ENCODE measurements around the gene SP140L.
"Not testable (repeated sequence)": the region's sequence is repeated elsewhere in the genome, so short reads cannot be mapped to it uniquely, and the experiment has no call there.

SP140L gene

GRCh38 chr2:230362030-230362691 is 35.2 kb downstream of the SP140L start:
- no peak for DNase-seq (ENCODE audit: low read depth)

- no peak for DNase-seq (ENCODE audit: low read depth)
Measured at GRCh38 chr2:230382108-230382507, 55.1 kb downstream of the SP140L start.

DNA sequence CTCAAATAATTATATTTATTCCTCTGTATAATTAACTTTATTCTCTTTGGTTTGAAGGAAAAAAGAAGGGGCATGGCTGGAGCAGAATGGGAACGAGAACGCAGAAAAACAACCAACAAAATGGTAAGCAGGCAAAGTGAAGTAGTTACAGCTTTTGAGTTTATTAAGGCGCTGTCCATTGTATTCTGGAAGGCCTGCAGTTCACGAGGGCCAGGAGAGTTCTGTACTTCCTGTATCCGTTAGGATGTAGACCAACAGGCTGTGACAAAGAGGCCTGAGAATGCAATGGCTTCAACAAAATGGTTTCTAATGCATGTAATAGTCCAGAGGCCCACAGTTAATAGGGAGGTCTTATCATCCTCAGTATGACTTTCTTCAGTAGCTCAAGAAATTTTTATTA is 56.5 kb downstream of the SP140L start:
- no peak for DNase-seq (ENCODE audit: low read depth)

- no peak for DNase-seq (ENCODE audit: low read depth)
Measured at GRCh38 chr2:230384986-230385385, 58.0 kb downstream of the SP140L start.

- DNase-seq (ENCODE audit: low read depth): no peak
Measured at GRCh38 chr2:230394301-230394700, 67.3 kb downstream of the SP140L start.

GRCh38 chr2:230398698-230399097 is 71.7 kb downstream of the SP140L start:
- DNase-seq (ENCODE audit: low read depth): not testable (repeated sequence)

GRCh38 chr2:230400041-230400440 is 73.0 kb downstream of the SP140L start:
- no peak for DNase-seq (ENCODE audit: low read depth)

DNA sequence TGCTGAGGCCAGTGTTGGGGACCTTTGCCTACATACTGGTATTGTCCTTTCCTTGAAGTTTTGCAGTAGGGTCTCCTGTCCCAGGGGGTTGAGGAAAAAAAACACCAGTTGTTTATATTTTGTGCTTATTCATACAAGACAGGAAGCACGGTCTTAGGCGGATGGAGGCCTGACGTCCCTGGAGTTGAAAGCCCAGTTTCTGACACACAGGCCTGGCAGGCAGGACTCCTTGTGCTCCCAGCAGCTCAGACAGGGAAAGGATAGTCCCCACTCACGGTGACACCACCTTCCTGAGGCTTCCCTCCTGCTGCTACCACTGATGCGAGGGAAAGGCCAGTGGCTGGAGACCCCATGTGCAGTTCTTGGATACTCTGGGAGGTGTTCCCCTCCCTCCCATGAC is 73.5 kb downstream of the SP140L start:
- DNase-seq (ENCODE audit: low read depth): no peak

DNA sequence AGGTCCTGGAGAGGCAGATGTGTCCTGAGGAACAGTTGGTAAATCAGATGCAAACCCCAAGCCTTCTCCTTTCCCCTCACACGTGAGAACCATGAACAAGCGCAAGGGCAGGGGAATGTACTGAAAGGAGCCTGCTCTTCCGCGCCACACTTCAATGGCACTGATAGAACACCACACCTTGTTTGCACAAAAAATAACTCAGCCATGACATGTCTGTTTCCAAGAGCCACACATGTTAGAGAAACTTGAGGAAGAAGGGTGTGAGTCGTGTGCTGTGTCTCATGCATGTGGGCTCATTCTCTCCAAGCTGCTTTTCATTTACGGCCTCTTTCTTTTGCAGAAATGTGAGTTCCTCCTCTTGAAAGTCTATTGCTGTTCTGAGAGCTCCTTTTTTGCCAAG is 74.0 kb downstream of the SP140L start:
- not testable (repeated sequence) for DNase-seq (ENCODE audit: low read depth)

DNA sequence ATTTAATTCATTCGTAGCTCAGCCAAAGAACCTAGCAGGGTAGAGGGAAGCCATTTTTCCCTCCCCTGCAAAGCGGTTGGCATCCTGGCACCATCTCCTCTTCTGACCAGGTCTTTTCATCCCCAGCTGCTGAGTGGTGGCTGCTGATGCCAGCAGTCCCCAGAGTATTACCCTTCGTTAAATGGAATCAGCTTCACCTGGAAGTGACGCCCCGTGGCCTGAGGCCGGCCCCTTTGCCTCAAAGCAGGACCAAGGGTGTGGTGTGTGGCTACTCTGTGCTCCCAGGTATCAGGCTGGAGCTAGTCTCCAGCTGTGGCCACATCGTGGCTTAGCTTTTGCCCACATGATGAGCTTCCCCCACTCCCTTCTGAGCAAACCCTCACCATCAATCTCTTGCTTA is 76.8 kb downstream of the SP140L start:
- no peak for DNase-seq (ENCODE audit: low read depth)

DNA sequence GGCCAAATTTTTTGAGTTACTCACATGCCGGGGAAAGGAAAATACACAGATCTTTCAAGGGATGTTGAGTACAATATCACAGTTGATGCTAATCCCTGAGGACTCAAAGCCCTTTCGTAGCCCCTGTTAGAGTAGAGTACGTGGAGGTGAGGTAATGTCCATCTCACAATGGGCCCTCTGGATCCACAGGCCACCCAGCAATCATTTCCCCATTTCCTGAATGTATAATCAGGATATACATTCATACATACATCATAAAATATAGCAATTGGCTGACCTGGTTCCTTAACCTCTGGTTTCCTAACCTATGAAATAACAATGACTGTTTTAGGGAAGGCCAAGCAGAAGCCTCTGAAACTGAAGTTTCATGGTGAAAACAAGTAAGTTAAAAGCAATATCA is 78.8 kb downstream of the SP140L start:
- no peak for DNase-seq (ENCODE audit: low read depth)

GRCh38 chr2:230408244-230408842 is 81.3 kb downstream of the SP140L start:
- DNase-seq (ENCODE audit: low read depth): peak; percentile 92

DNA sequence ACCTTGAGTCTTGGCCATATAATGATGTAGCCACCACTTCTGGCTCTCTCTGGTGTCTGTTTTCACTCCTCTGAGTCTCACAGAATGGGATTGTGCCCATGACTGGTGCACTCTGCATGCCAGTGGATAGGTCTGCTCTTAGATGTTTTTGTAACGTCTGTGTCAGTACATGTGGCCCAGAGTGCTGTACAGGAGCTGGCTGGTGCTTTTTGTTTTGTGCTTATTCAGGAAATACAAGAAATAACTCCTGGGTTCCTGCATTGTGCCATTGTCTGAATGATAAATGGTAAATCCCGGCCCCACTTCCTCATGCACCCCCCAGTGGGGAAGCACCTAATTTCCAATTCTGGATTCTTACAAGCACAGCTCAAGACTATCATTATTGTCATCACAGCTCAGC is 82.3 kb downstream of the SP140L start:
- DNase-seq (ENCODE audit: low read depth): not testable (repeated sequence)

GRCh38 chr2:230410263-230410662 is 83.3 kb downstream of the SP140L start:
- no peak for DNase-seq (ENCODE audit: low read depth)

DNA sequence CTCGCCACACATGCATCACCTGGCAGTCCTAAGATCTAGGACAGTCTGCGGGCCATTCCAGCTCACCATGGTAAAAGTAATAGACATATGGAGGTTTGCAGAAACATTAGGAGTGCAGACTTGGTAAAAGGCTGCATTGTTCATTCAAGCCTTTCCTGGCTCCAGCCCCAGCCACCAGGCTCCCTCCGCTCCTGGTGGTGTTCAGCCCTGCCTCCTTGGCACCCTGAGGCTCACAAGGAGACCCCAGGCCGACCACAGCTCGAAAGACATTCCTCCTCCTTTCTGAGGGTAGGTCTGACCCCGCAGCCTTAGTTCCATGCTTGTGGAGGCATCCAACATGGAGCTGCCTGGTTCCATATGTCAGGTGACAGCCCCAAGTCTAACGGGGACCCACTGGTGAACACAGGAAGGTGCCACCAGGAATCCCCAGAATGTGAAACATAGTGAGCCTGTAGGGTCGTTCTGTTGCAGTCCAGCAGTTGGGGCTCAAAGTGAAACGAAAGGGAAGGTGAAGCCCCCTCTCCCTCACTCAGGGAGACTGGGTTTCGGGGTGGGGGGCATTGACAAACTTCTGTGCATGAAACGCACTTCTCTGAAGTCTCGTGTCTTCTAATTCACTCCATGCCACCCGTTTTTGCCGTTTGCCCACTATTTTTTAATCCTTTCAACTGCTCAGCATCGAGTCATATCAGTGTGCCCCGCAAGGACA is 84.0 kb downstream of the SP140L start:
- DNase-seq (ENCODE audit: low read depth): no peak

DNA sequence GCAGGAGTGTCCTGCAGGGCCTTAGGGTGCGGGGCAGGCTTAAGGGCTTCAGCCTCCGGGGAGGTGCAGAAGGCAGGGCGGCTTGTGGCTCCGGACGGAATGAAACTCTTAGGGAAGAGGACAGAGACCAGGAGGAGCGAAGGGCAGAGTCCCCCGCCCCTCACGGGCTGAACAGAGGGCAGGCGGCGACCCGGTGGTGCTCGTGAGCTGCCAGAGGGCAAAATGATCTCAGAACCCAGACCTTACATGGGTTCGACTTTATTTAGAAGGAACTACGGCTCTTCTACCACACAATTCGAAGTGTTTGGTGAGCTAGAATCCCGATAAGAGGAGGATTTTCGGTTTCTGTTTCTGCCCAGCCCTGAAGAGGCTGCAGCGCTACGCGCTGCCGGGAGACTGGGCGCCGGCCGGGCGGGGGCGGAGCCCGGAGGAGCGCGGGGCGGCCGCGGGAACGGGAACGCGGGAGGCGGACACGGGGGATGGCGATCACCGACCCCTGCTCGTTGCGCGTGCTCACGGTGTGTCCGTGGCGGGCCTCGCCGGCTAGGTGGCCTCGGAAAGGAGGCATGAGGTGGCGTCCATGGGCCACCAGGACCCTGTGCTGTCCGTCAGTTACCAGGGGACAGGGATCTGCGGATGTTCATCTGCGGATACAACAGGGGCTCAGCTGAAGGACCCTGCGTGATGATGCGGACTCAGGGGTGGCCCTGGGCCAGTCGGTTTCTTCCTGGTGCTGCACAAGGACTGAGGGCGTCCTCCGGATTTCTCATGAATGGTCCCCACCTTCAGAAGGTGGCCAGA is 84.8 kb downstream of the SP140L start:
- no peak for DNase-seq (ENCODE audit: low read depth)

- DNase-seq (ENCODE audit: low read depth): no peak
Measured at GRCh38 chr2:230412371-230412711, 85.3 kb downstream of the SP140L start.

DNA sequence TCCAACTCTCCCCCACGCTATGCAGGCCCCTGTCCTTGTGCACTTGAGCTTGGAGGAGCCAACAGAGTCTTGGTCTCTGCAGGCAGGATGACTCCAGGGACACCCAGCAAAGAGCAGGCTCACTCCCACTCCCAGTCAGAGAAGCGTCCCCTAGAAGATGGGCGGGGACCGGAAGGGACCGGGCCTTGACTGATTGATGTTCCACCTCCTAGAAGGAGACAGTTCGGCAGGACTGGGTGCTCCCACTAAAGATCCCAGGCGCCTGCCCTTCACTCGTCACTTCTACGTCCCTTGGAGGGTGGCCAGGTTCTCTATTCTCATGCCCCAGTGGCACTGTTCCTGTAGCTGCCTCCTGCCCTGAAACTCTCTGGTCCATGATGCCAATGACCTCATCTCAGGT is 85.9 kb downstream of the SP140L start:
- DNase-seq (ENCODE audit: low read depth): no peak

DNA sequence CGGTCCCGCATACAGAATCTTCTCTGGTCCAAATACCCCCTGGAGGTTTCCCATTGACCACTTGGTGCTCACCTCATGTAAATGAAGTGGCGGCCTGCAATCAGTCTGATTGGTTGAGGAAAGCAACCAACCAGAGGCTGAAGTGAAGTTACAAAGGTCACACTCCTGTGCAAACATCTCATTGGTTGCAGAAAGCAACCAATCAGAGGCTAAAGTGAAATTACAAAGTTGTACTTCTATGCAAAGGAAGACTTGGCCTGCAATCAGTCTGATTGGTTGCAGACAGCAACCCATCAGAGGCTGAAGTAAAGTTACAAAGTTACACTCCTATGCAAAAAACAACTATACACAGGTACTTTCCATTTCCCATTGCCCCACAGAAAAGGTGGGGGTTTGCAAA is 86.5 kb downstream of the SP140L start:
- DNase-seq (ENCODE audit: low read depth): no peak

DNA sequence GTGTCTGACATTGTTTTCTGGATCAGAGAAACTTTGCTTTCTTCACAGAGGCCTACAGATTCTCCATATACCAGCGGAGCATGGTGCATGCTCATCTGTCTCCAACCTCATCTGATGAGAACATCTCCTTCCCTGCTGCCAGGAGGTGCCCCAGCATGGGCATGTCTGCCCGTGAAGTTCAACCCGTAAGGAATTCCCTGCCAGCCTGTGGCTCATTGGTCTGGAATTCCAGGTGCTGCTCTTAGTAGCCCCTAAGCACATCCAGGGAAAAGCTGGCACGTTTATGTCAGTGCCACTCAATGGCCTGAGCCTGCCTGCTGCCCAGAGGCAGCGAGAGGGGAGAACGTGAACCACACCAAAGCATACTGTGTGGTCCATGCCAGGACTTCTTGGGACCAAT is 87.3 kb downstream of the SP140L start:
- DNase-seq (ENCODE audit: low read depth): no peak

- peak; percentile 77 for DNase-seq (ENCODE audit: low read depth)
Measured at GRCh38 chr2:230416061-230416721, 89.2 kb downstream of the SP140L start, which contains the start of gene SP100. Gene SP100, plus strand, starts transcription at chr2:230416201. Its CDS starts 96 bp downstream, at chr2:230416297.

GRCh38 chr2:230417436-230417835 is 90.4 kb downstream of the SP140L start:
- DNase-seq (ENCODE audit: low read depth): no peak

All from HS-5 (cell line).